Lower leg skin (tissue), 3 donors: ENCODE measurements around the gene GRB10.

ENCODE experiments used
- POLR2A ChIP-seq, 2 donors: fragments of 450-650 bp; IDR thresholded peaks; one replicate each; pipeline ENCODE4 v1.6.1; 2016 to 2017; ENCODE audit warnings: antibody characterized with exemption in 2 of 2, mild to moderate bottlenecking in 1 of 2, moderate library complexity in 1 of 2
- TF ChIP-seq, protein P1 (sequence below), 3 donors: fragments of 450-650 bp; IDR thresholded peaks; one replicate each; pipeline ENCODE4 v1.5.1; 2016; ENCODE audit warnings: antibody characterized with exemption in 3 of 3, mild to moderate bottlenecking in 3 of 3, moderate library complexity in 2 of 3

- TF ChIP-seq, protein P1, sequence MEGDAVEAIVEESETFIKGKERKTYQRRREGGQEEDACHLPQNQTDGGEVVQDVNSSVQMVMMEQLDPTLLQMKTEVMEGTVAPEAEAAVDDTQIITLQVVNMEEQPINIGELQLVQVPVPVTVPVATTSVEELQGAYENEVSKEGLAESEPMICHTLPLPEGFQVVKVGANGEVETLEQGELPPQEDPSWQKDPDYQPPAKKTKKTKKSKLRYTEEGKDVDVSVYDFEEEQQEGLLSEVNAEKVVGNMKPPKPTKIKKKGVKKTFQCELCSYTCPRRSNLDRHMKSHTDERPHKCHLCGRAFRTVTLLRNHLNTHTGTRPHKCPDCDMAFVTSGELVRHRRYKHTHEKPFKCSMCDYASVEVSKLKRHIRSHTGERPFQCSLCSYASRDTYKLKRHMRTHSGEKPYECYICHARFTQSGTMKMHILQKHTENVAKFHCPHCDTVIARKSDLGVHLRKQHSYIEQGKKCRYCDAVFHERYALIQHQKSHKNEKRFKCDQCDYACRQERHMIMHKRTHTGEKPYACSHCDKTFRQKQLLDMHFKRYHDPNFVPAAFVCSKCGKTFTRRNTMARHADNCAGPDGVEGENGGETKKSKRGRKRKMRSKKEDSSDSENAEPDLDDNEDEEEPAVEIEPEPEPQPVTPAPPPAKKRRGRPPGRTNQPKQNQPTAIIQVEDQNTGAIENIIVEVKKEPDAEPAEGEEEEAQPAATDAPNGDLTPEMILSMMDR (IDR thresholded peaks at IDR 0.05): no peak
- TF ChIP-seq POLR2A (IDR thresholded peaks at IDR 0.05): no peak
Observed at GRCh38 chr7:50608196-50608906, 174.3 kb downstream of the GRB10 start.
